Neural crest cell (in vitro differentiated cells): ENCODE data around the gene ETV6. TPM values are rescaled to one million over a fixed set of nuclear protein-coding genes. Genes with fewer than 3 reads are reported as not detected.

Source experiments
- DNase-seq: peaks from one replicate; pipeline ENCODE4 v3.0.0; 2021; ENCODE audit warnings: low read depth, mixed read lengths, low spot score
- H3K27ac Mint-ChIP-seq: one replicate; pipeline ENCODE4 v1.8.0; 2021; ENCODE audit warnings: mild to moderate bottlenecking, mixed read lengths; ENCODE audit not compliant: unreplicated experiment
- H3K27me3 Mint-ChIP-seq: 2 replicates; pipeline ENCODE4 v1.8.0; 2021; ENCODE audit warnings: low read depth, mild to moderate bottlenecking, mixed read lengths
- H3K36me3 Mint-ChIP-seq: 2 replicates; pipeline ENCODE4 v1.8.0; 2021; ENCODE audit warnings: low read depth, mild to moderate bottlenecking, mixed read lengths
- H3K4me1 Mint-ChIP-seq: 2 replicates; pipeline ENCODE4 v1.8.0; 2021; ENCODE audit warnings: mixed read lengths
- H3K4me3 Mint-ChIP-seq: one replicate; pipeline ENCODE4 v1.8.0; 2021; ENCODE audit warnings: mild to moderate bottlenecking, mixed read lengths
- H3K9me3 Mint-ChIP-seq: 2 replicates; pipeline ENCODE4 v1.8.0; 2021; ENCODE audit warnings: mixed read lengths
- total RNA-seq: library from RNA; stranded (reverse); gene quantifications from 2 replicates; pipeline ENCODE4 v1.2.1, GENCODE V29; 2021
- TF ChIP-seq, protein P1 (sequence below): fragments of 200-600 bp; sonication (generic); conservative IDR thresholded peaks from 2 replicates; pipeline ENCODE4 v1.5.0; 2021; ENCODE audit warnings: antibody characterized with exemption, mild to moderate bottlenecking

Gene ETV6
- total RNA-seq, 1 donor from 2014 or later, result 18.7 TPM

DNA sequence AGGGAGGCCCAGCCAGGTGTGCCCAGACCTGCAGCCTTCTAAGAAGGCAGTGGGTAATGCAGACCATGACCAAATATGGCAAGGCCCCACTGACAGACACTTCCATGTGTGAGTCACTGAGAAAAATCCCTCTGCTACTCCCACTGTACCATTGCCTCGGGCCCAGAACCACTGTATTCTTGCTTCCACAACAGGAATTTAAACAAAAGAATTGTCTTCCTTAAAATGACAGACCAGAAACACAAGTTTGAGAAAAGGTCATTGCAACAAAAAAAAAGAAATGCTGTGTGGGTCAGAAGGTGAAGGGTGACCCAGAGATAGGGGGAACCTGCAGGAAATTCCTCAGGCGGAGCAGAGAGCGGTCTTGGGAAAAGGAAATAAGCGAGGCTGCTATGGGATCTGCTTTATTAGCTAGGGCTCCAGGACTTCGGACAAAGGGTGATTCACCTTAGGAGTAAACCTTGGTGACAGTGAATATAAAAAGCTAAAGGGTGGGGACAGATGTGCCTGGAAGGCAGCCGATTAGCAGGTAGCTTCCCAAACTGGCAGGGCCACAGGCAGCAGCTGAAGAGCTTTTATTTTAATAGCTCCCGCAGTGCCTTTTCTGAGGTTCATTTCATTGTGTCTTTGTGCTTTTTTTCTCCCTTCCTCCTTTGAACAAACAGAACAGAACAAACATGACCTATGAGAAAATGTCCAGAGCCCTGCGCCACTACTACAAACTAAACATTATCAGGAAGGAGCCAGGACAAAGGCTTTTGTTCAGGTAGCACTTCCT is 236.0 kb downstream of the ETV6 start:
- peaks cover 25% of the 10 kb centered on the region for H3K4me1 Mint-ChIP-seq
- no peak overlapping the region for H3K4me3 Mint-ChIP-seq
- no peak overlapping the region for H3K27ac Mint-ChIP-seq
- H3K36me3 Mint-ChIP-seq, result peaks cover 30% of the 10 kb centered on the region
- H3K9me3 Mint-ChIP-seq, result no peaks in the 10 kb centered on the region
- TF ChIP-seq, protein P1, sequence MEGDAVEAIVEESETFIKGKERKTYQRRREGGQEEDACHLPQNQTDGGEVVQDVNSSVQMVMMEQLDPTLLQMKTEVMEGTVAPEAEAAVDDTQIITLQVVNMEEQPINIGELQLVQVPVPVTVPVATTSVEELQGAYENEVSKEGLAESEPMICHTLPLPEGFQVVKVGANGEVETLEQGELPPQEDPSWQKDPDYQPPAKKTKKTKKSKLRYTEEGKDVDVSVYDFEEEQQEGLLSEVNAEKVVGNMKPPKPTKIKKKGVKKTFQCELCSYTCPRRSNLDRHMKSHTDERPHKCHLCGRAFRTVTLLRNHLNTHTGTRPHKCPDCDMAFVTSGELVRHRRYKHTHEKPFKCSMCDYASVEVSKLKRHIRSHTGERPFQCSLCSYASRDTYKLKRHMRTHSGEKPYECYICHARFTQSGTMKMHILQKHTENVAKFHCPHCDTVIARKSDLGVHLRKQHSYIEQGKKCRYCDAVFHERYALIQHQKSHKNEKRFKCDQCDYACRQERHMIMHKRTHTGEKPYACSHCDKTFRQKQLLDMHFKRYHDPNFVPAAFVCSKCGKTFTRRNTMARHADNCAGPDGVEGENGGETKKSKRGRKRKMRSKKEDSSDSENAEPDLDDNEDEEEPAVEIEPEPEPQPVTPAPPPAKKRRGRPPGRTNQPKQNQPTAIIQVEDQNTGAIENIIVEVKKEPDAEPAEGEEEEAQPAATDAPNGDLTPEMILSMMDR, result no peak
- no peak for DNase-seq
- no peaks in the 10 kb centered on the region for H3K27me3 Mint-ChIP-seq

DNA sequence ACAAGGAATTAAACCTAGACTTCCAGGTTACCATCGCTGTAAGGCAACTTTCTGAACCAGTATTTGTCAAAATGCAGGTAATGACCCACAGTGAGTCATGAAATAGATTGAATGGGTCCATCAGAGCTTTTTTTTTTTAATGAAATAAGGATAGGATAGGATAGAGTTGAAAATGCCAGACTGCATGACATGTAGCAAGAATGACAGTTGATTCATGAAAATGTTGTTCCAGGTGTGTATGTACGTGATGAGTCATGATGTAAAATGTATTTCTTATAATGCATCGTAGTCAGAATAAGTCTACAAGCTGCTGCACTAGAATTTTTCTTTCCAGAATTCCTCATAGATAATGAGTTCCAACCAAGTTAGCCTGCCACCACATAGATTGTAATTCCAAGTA is 236.9 kb downstream of the ETV6 start:
- H3K27me3 Mint-ChIP-seq, result no peaks in the 10 kb centered on the region
- peaks cover 25% of the 10 kb centered on the region for H3K4me1 Mint-ChIP-seq
- TF ChIP-seq, protein P1, result no peak
- H3K4me3 Mint-ChIP-seq, result no peak overlapping the region
- no peaks in the 10 kb centered on the region for H3K9me3 Mint-ChIP-seq
- H3K27ac Mint-ChIP-seq, result peak overlapping the region; percentile 0
- peaks cover 27% of the 10 kb centered on the region for H3K36me3 Mint-ChIP-seq
- DNase-seq, result no peak

DNA sequence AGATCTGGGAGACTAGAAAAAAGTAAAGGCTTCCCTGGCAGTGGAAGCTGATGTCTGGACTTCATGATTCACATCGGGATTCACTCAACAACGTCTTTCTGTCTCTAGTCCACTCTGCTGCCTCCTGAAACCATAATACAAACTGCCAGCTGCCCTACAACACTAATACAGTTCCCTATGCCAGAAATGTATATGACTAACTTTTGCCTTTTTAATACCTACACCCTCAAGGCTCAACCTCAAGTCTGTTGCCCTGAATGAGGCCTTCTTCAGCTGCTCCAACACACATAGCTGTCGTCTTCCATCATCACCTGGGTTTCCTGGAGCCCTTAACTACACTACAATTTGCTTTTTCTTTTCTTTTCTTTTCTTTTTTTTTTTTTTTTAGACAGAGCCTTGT is 238.6 kb downstream of the ETV6 start:
- TF ChIP-seq, protein P1, result no peak
- Mint-ChIP-seq H3K9me3 (no peaks in the 10 kb centered on the region), H3K4me1 (peaks cover 25% of the 10 kb centered on the region), H3K4me3 (no peak overlapping the region), H3K27ac (no peak overlapping the region), H3K36me3 (peaks cover 30% of the 10 kb centered on the region), H3K27me3 (no peaks in the 10 kb centered on the region)
- DNase-seq, result no peak

DNA sequence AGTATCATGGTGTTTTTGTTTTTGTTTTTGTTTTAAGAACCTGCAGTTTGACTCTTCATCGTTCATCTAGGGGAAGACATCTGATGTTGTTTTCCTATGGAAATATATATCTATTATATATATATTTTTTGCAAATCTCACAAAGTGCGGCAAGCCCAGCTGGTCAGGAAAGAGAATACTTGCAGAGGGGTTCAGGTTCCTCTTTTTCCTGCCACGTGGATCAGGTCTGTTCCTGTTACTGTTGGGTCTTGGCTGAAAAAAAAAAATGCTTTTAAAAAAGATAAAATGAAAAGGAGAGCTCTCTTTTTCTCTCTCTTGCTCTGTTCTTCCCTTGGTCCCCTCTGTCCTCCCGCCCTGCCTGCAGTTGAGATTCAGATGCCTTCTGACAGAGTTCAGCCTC is 241.9 kb downstream of the ETV6 start:
- TF ChIP-seq, protein P1, result no peak
- H3K36me3 Mint-ChIP-seq, result peaks cover 25% of the 10 kb centered on the region
- no peaks in the 10 kb centered on the region for H3K4me1 Mint-ChIP-seq
- H3K4me3 Mint-ChIP-seq, result no peak overlapping the region
- H3K9me3 Mint-ChIP-seq, result no peaks in the 10 kb centered on the region
- DNase-seq, result no peak
- H3K27ac Mint-ChIP-seq, result no peak overlapping the region
- H3K27me3 Mint-ChIP-seq, result no peaks in the 10 kb centered on the region

DNA sequence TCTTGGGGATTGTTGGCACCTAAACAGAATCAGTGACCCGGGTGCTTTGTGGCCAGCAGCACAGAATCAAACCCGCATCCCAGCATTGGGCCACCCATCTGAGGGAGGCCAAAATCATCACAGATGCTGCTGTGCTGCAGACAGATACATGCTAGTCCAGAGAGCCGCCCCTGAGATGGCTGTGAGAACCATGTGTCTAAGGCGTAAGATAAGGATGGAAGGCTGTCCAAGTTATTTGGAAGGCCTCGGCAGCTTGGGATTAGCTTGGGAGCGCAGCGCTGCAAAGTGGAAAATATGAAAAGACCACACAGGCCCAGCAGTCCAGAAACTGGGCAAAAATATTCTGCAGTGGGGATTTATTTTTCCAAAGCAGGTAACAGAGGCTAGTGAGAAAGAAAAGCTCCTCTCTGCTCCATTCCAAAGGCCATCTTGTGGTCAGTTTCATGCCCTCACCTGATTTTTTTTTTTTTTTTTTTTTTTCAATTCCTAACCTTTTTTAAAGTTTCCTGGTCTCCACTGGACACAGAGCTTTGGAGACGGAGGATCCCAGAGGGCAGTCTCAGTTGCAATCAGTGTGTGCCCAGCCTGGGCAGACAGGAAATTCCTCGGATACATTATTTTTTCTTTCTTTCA is 242.4 kb downstream of the ETV6 start:
- no peak for DNase-seq
- no peak overlapping the region for H3K4me3 Mint-ChIP-seq
- H3K9me3 Mint-ChIP-seq, result no peaks in the 10 kb centered on the region
- TF ChIP-seq, protein P1, result peak; percentile 55
- no peak overlapping the region for H3K27ac Mint-ChIP-seq
- H3K4me1 Mint-ChIP-seq, result no peaks in the 10 kb centered on the region
- peaks cover 20% of the 10 kb centered on the region for H3K36me3 Mint-ChIP-seq
- H3K27me3 Mint-ChIP-seq, result no peaks in the 10 kb centered on the region
